ENCODE data around the gene EFL1.
"Not testable (repeated sequence)": the region's sequence is repeated elsewhere in the genome, so short reads cannot be mapped to it uniquely, and the experiment has no call there.

GRCh38 chr15:82268454-82268853, 5.9 kb upstream of the EFL1 start:
- TF ChIP-seq, protein P1, sequence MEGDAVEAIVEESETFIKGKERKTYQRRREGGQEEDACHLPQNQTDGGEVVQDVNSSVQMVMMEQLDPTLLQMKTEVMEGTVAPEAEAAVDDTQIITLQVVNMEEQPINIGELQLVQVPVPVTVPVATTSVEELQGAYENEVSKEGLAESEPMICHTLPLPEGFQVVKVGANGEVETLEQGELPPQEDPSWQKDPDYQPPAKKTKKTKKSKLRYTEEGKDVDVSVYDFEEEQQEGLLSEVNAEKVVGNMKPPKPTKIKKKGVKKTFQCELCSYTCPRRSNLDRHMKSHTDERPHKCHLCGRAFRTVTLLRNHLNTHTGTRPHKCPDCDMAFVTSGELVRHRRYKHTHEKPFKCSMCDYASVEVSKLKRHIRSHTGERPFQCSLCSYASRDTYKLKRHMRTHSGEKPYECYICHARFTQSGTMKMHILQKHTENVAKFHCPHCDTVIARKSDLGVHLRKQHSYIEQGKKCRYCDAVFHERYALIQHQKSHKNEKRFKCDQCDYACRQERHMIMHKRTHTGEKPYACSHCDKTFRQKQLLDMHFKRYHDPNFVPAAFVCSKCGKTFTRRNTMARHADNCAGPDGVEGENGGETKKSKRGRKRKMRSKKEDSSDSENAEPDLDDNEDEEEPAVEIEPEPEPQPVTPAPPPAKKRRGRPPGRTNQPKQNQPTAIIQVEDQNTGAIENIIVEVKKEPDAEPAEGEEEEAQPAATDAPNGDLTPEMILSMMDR (IDR thresholded peaks at IDR 0.05): not testable (repeated sequence)
- TF ChIP-seq, protein P2, sequence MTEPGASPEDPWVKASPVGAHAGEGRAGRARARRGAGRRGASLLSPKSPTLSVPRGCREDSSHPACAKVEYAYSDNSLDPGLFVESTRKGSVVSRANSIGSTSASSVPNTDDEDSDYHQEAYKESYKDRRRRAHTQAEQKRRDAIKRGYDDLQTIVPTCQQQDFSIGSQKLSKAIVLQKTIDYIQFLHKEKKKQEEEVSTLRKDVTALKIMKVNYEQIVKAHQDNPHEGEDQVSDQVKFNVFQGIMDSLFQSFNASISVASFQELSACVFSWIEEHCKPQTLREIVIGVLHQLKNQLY (CRISPR knock-in tag; IDR thresholded peaks at IDR 0.05): not testable (repeated sequence)
- not testable (repeated sequence) for TF ChIP-seq IRF1 (CRISPR knock-in tag; IDR thresholded peaks at IDR 0.05); SP1 (CRISPR knock-in tag; conservative IDR thresholded peaks at IDR 0.05)
- TF ChIP-seq, protein P3, sequence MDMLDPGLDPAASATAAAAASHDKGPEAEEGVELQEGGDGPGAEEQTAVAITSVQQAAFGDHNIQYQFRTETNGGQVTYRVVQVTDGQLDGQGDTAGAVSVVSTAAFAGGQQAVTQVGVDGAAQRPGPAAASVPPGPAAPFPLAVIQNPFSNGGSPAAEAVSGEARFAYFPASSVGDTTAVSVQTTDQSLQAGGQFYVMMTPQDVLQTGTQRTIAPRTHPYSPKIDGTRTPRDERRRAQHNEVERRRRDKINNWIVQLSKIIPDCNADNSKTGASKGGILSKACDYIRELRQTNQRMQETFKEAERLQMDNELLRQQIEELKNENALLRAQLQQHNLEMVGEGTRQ (CRISPR knock-in tag; IDR thresholded peaks at IDR 0.05): not testable (repeated sequence)

Data from WTC11 (cell line).